ENCODE data around the gene KRTAP10-12. TPM values are rescaled to one million over a fixed set of nuclear protein-coding genes. Genes with fewer than 3 reads are reported as not detected.
"Not testable (repeated sequence)": the region's sequence is repeated elsewhere in the genome, so short reads cannot be mapped to it uniquely, and the experiment has no call there.

The KRTAP10-12 gene
- polyA plus RNA-seq, 1 donor = not detected

- no peaks in the 10 kb centered on the region for H3K36me3 ChIP-seq (ENCODE audit: control insufficient read depth, insufficient read depth, low read length)
- H3K9me3 ChIP-seq (ENCODE audit: control insufficient read depth, low read depth, low read length) = peaks cover 9% of the 10 kb centered on the region
- H3K27me3 ChIP-seq (ENCODE audit: control insufficient read depth, insufficient read depth, low read length) = no peaks in the 10 kb centered on the region
- WGBS (ENCODE audit: insufficient coverage, low lambda C conversion rate) = no CpG with 5 or more reads among the region's 1 CpG
- no peak for DNase-seq
- no peak overlapping the region for H3K4me3 ChIP-seq (ENCODE audit: low read length)
- no peak overlapping the region for H3K27ac ChIP-seq (ENCODE audit: low read length)
- H3K4me1 ChIP-seq (ENCODE audit: control insufficient read depth, insufficient read depth, low read length) = no peaks in the 10 kb centered on the region
Measured at GRCh38 chr21:44671911-44672310, 25.1 kb upstream of the KRTAP10-12 start.

GRCh38 chr21:44677881-44678280 lies 19.1 kb upstream of the KRTAP10-12 start:
- WGBS (ENCODE audit: insufficient coverage, low lambda C conversion rate) = no CpG with 5 or more reads among the region's 13 CpGs
- no peaks in the 10 kb centered on the region for H3K4me1 ChIP-seq (ENCODE audit: control insufficient read depth, insufficient read depth, low read length)
- H3K9me3 ChIP-seq (ENCODE audit: control insufficient read depth, low read depth, low read length) = no peaks in the 10 kb centered on the region
- no peak overlapping the region for H3K27ac ChIP-seq (ENCODE audit: low read length)
- DNase-seq = no peak
- H3K27me3 ChIP-seq (ENCODE audit: control insufficient read depth, insufficient read depth, low read length) = no peaks in the 10 kb centered on the region
- H3K4me3 ChIP-seq (ENCODE audit: low read length) = no peak overlapping the region
- H3K36me3 ChIP-seq (ENCODE audit: control insufficient read depth, insufficient read depth, low read length) = no peaks in the 10 kb centered on the region

GRCh38 chr21:44681152-44681551 lies 15.8 kb upstream of the KRTAP10-12 start:
- peaks cover 4% of the 10 kb centered on the region for H3K27me3 ChIP-seq (ENCODE audit: control insufficient read depth, insufficient read depth, low read length)
- H3K4me3 ChIP-seq (ENCODE audit: low read length) = no peak overlapping the region
- WGBS (ENCODE audit: insufficient coverage, low lambda C conversion rate) = 100% methylated on average over 1 of the region's 11 CpGs
- no peaks in the 10 kb centered on the region for H3K4me1 ChIP-seq (ENCODE audit: control insufficient read depth, insufficient read depth, low read length)
- no peak overlapping the region for H3K27ac ChIP-seq (ENCODE audit: low read length)
- H3K9me3 ChIP-seq (ENCODE audit: control insufficient read depth, low read depth, low read length) = no peaks in the 10 kb centered on the region
- no peaks in the 10 kb centered on the region for H3K36me3 ChIP-seq (ENCODE audit: control insufficient read depth, insufficient read depth, low read length)
- DNase-seq = no peak

- no peaks in the 10 kb centered on the region for H3K9me3 ChIP-seq (ENCODE audit: control insufficient read depth, low read depth, low read length)
- DNase-seq = no peak
- no CpG with 5 or more reads among the region's 23 CpGs for WGBS (ENCODE audit: insufficient coverage, low lambda C conversion rate)
- H3K4me3 ChIP-seq (ENCODE audit: low read length) = no peak within 1 kb of the TSS
- peaks cover 12% of the 10 kb centered on the region for H3K27me3 ChIP-seq (ENCODE audit: control insufficient read depth, insufficient read depth, low read length)
- H3K36me3 ChIP-seq (ENCODE audit: control insufficient read depth, insufficient read depth, low read length) = no peaks in the 10 kb centered on the region
- H3K4me1 ChIP-seq (ENCODE audit: control insufficient read depth, insufficient read depth, low read length) = no peaks in the 10 kb centered on the region
- H3K27ac ChIP-seq (ENCODE audit: low read length) = no peak within 1 kb of the TSS
Measured at GRCh38 chr21:44681861-44682579, 15.0 kb upstream of the KRTAP10-12 start, which contains the start of gene KRTAP12-1. KRTAP12-1 (minus strand) TSS chr21:44682163; CDS start chr21:44682123, 40 bp downstream.

GRCh38 chr21:44682580-44683151 lies 14.3 kb upstream of the KRTAP10-12 start:
- no CpG with 5 or more reads among the region's 15 CpGs for WGBS (ENCODE audit: insufficient coverage, low lambda C conversion rate)
- H3K36me3 ChIP-seq (ENCODE audit: control insufficient read depth, insufficient read depth, low read length) = no peaks in the 10 kb centered on the region
- DNase-seq = no peak
- no peaks in the 10 kb centered on the region for H3K9me3 ChIP-seq (ENCODE audit: control insufficient read depth, low read depth, low read length)
- peaks cover 19% of the 10 kb centered on the region for H3K27me3 ChIP-seq (ENCODE audit: control insufficient read depth, insufficient read depth, low read length)
- no peak overlapping the region for H3K4me3 ChIP-seq (ENCODE audit: low read length)
- no peaks in the 10 kb centered on the region for H3K4me1 ChIP-seq (ENCODE audit: control insufficient read depth, insufficient read depth, low read length)
- H3K27ac ChIP-seq (ENCODE audit: low read length) = no peak overlapping the region

- H3K27me3 ChIP-seq (ENCODE audit: control insufficient read depth, insufficient read depth, low read length) = peaks cover 24% of the 10 kb centered on the region
- no peaks in the 10 kb centered on the region for H3K36me3 ChIP-seq (ENCODE audit: control insufficient read depth, insufficient read depth, low read length)
- no peak overlapping the region for H3K27ac ChIP-seq (ENCODE audit: low read length)
- no peak overlapping the region for H3K4me3 ChIP-seq (ENCODE audit: low read length)
- WGBS (ENCODE audit: insufficient coverage, low lambda C conversion rate) = no CpG with 5 or more reads among the region's 7 CpGs
- no peaks in the 10 kb centered on the region for H3K9me3 ChIP-seq (ENCODE audit: control insufficient read depth, low read depth, low read length)
- no peak for DNase-seq
- no peaks in the 10 kb centered on the region for H3K4me1 ChIP-seq (ENCODE audit: control insufficient read depth, insufficient read depth, low read length)
Measured at GRCh38 chr21:44684077-44684476, 12.9 kb upstream of the KRTAP10-12 start.

GRCh38 chr21:44684483-44684882 lies 12.5 kb upstream of the KRTAP10-12 start:
- H3K4me3 ChIP-seq (ENCODE audit: low read length) = no peak overlapping the region
- no CpG with 5 or more reads among the region's 6 CpGs for WGBS (ENCODE audit: insufficient coverage, low lambda C conversion rate)
- no peaks in the 10 kb centered on the region for H3K36me3 ChIP-seq (ENCODE audit: control insufficient read depth, insufficient read depth, low read length)
- no peaks in the 10 kb centered on the region for H3K9me3 ChIP-seq (ENCODE audit: control insufficient read depth, low read depth, low read length)
- DNase-seq = no peak
- no peaks in the 10 kb centered on the region for H3K4me1 ChIP-seq (ENCODE audit: control insufficient read depth, insufficient read depth, low read length)
- H3K27me3 ChIP-seq (ENCODE audit: control insufficient read depth, insufficient read depth, low read length) = peaks cover 24% of the 10 kb centered on the region
- H3K27ac ChIP-seq (ENCODE audit: low read length) = no peak overlapping the region

GRCh38 chr21:44685050-44685449 lies 11.9 kb upstream of the KRTAP10-12 start:
- not testable (repeated sequence) for H3K4me1 ChIP-seq (ENCODE audit: control insufficient read depth, insufficient read depth, low read length); H3K4me3 ChIP-seq (ENCODE audit: low read length); H3K9me3 ChIP-seq (ENCODE audit: control insufficient read depth, low read depth, low read length); H3K27ac ChIP-seq (ENCODE audit: low read length); DNase-seq; H3K36me3 ChIP-seq (ENCODE audit: control insufficient read depth, insufficient read depth, low read length)
- peaks cover 24% of the 10 kb centered on the region for H3K27me3 ChIP-seq (ENCODE audit: control insufficient read depth, insufficient read depth, low read length)
- WGBS (ENCODE audit: insufficient coverage, low lambda C conversion rate) = no CpG with 5 or more reads among the region's 6 CpGs

- WGBS (ENCODE audit: insufficient coverage, low lambda C conversion rate) = 0% methylated on average over 1 of the region's 14 CpGs
- no peak for DNase-seq
- Histone ChIP-seq H3K36me3 (ENCODE audit: control insufficient read depth, insufficient read depth, low read length) (no peaks in the 10 kb centered on the region), H3K4me3 (ENCODE audit: low read length) (no peak overlapping the region), H3K9me3 (ENCODE audit: control insufficient read depth, low read depth, low read length) (no peaks in the 10 kb centered on the region), H3K4me1 (ENCODE audit: control insufficient read depth, insufficient read depth, low read length) (no peaks in the 10 kb centered on the region), H3K27ac (ENCODE audit: low read length) (no peak overlapping the region), H3K27me3 (ENCODE audit: control insufficient read depth, insufficient read depth, low read length) (peaks cover 24% of the 10 kb centered on the region)
Measured at GRCh38 chr21:44686000-44686781, 10.8 kb upstream of the KRTAP10-12 start.

GRCh38 chr21:44686843-44687561 lies 10.0 kb upstream of the KRTAP10-12 start:
- WGBS (ENCODE audit: insufficient coverage, low lambda C conversion rate) = no CpG with 5 or more reads among the region's 25 CpGs
- no peak for DNase-seq
- peaks cover 24% of the 10 kb centered on the region for H3K27me3 ChIP-seq (ENCODE audit: control insufficient read depth, insufficient read depth, low read length)
- H3K27ac ChIP-seq (ENCODE audit: low read length) = no peak overlapping the region
- no peaks in the 10 kb centered on the region for H3K9me3 ChIP-seq (ENCODE audit: control insufficient read depth, low read depth, low read length)
- no peaks in the 10 kb centered on the region for H3K36me3 ChIP-seq (ENCODE audit: control insufficient read depth, insufficient read depth, low read length)
- no peaks in the 10 kb centered on the region for H3K4me1 ChIP-seq (ENCODE audit: control insufficient read depth, insufficient read depth, low read length)
- H3K4me3 ChIP-seq (ENCODE audit: low read length) = no peak overlapping the region

Measured in large intestine (tissue), 3 donors.